ENCODE measurements around the gene GPSM3. TPM values are rescaled to one million over a fixed set of nuclear protein-coding genes. Genes with fewer than 3 reads are reported as not detected.
A peak's percentile ranks its signal among the peaks of the same experiment; 100 is the strongest.
"Not testable (repeated sequence)": the region's sequence is repeated elsewhere in the genome, so short reads cannot be mapped to it uniquely, and the experiment has no call there.

GPSM3 gene
- polyA plus RNA-seq, 3 donors from 2014 or later = 82.2 to 123 (median 84.5) TPM

DNA sequence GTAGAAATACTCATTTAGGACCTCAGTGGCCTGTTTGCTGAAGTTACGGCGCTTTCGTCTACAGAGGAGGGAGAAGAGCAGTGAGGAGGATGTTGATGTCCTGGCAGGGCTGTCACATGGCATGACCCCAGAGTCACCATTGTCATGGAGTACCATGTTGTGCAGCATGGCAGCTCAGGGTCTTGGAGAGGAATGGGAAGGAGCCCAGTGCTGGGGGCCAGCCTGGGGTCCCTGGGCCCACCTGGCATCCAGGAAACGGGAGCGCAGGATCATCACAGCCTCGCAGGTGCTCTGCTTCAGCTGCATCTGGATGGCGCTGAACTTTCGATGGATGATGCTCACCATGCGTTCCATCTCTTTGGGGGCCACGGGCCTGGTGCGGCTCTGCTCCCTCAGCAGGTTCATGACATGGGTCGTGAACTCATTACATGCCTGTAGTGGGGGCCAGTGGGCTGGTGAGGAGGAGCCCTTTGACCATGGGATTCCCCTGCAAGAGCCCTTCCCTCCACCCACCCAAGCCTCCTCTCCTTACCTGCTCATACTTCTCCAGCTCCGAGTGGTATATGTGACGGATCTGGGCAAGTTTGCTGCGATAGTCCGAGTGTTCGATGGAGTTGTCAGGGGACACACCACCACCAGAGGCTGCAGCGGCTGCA is 4.6 kb downstream of the GPSM3 start:
- Mint-ChIP-seq H3K4me1 (peaks cover 53 to 57% of the 10 kb centered on the region in 2 donors), H3K27me3 (ENCODE audit: low read depth in 3 of 3) (peaks cover 6 to 21% (median 20%) of the 10 kb centered on the region in 3 donors)

GRCh38 chr6:32187009-32187709 is 5.3 kb downstream of the GPSM3 start:
- Mint-ChIP-seq H3K4me1 (peaks cover 48 to 52% of the 10 kb centered on the region in 2 donors), H3K4me3 (peak overlapping the region; percentile 38 to 58 (median 49)), H3K27me3 (ENCODE audit: low read depth in 3 of 3) (peaks cover 6 to 17% (median 16%) of the 10 kb centered on the region in 3 donors), H3K9me3 (no peaks in the 10 kb centered on the region), H3K27ac (peak overlapping the region; percentile 64 to 85 (median 80)), H3K36me3 (peaks cover 5 to 24% (median 11%) of the 10 kb centered on the region in 3 donors)
- no peak for DNase-seq

More for the DNA sequence above, 4.6 kb downstream of the GPSM3 start:
- H3K9me3 Mint-ChIP-seq, DNase-seq: not testable (repeated sequence)
- Mint-ChIP-seq H3K27ac (peak overlapping the region; percentile 77 to 100 (median 88)), H3K4me3 (peak overlapping the region; percentile 38 to 93 (median 48)), H3K36me3 (peaks cover 5 to 24% (median 11%) of the 10 kb centered on the region in 3 donors)

DNA sequence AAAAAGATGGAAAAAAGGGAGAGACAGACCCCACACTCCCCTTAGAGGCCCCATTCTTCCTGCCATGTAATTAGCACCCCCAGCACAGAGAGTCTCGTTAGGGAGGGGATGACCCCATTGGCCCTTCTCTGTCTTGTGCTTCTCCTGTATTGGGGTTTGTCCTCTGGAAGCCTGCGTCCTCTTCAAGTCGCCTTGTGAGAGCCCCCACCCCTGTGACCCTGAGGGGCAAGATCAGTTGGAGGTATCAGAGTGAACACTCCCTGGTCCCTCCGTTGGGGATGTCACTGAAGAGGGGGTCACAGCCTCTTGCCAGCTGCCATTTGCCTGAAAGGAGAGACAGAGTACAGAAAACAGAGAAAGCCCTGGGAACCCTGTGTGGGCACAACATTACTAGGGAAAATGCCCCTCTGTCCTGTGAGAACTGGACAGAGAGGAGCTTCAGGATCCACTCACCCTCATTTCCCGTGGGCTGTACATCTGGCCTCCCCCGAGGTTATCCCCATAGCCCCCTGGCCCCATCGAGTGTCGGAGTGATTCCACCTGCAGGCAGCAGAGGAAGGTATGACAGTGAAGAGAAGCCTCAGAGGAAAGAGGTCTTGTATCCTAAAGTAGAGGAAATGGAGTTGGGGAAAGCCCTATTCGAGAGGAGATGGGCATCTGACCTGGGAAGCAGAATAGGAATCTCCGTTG is 6.1 kb downstream of the GPSM3 start:
- DNase-seq, H3K9me3 Mint-ChIP-seq: not testable (repeated sequence)
- Mint-ChIP-seq H3K27ac (peak overlapping the region; percentile 64 to 85 (median 82)), H3K36me3 (peaks cover 5 to 24% (median 11%) of the 10 kb centered on the region in 3 donors), H3K4me3 (peak overlapping the region in 4 of 5 donors; percentile 19 to 55 (median 38)), H3K27me3 (ENCODE audit: low read depth in 3 of 3) (peaks cover 6 to 14% (median 12%) of the 10 kb centered on the region in 3 donors), H3K4me1 (peaks cover 43 to 45% of the 10 kb centered on the region in 2 donors)

DNA sequence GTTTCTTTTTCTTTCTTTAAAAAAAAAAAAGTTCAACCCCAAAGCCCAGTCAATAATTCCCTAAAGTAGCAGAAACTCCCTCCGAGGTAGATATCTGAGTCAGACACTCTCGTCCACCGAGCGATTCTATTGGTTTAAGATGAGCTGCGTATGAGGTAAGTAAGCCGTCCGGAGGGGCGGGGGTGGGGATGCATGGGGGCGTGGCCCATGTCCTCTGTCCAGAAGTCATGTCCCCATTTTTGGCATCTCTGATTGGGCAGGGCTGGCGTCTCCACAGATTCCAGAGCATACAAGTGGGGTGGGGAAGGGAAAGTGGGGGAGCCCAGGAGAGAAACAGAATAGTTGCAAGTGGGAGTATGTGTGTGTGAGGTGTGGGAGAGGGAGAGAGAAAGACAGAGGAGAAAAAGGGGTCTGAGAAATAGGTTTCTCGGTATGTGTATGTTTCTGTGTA is 6.7 kb downstream of the GPSM3 start:
- Mint-ChIP-seq H3K4me1 (peaks cover 39 to 42% of the 10 kb centered on the region in 2 donors), H3K36me3 (peaks cover 7 to 27% (median 11%) of the 10 kb centered on the region in 3 donors), H3K27ac (peak overlapping the region in 4 of 6 donors; percentile 79 to 85 (median 85)), H3K27me3 (ENCODE audit: low read depth in 3 of 3) (peaks cover 4 to 12% (median 11%) of the 10 kb centered on the region in 3 donors)
- H3K4me3 Mint-ChIP-seq, H3K9me3 Mint-ChIP-seq: not testable (repeated sequence)
- DNase-seq = peak in 1 of 3 donors; percentile 14

DNA sequence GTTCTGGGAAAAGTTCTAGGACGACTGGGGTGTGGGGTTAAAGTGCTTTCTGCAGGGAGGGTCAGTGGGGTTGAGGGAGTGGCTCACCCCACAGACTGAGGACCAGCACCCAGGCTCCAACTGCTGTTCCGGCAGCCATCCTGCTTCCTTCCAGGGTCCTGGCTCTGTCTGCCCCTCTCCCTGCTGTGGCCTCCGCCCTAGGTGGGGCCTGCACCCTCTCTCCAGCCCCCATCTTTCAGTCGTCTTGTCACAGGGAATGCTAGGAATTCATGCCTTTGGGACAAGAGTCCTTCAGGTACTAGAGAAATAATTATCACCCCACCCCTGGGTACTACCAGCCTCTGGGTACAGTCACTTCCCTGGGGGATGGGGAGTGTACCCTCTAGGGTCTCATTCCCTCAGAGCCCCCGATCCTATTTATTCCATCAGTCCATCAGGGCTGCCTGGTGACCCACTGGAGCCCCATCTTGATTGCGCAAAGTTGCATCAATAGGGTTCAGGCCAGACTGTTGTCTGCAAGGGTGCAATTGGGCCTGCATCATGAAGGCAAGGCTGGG is 8.3 kb downstream of the GPSM3 start, which contains the start of gene AGER:
Gene AGER, minus strand, starts transcription at position 170 of the 557 bp plus-strand sequence. Its CDS starts 31 bp downstream, at position 139.
- H3K27ac Mint-ChIP-seq = peak within 1 kb of the TSS in 3 of 6 donors; percentile 31 to 35 (median 34)
- H3K36me3 Mint-ChIP-seq = peaks cover 9 to 34% (median 17%) of the 10 kb centered on the region in 3 donors
- peaks cover 0 to 6% (median 4%) of the 10 kb centered on the region in 3 donors for H3K27me3 Mint-ChIP-seq (ENCODE audit: low read depth in 3 of 3)
- peaks cover 45% of the 10 kb centered on the region in 2 donors for H3K4me1 Mint-ChIP-seq
- no peaks in the 10 kb centered on the region for H3K9me3 Mint-ChIP-seq
- no peak for DNase-seq
- H3K4me3 Mint-ChIP-seq = no peak within 1 kb of the TSS

DNA sequence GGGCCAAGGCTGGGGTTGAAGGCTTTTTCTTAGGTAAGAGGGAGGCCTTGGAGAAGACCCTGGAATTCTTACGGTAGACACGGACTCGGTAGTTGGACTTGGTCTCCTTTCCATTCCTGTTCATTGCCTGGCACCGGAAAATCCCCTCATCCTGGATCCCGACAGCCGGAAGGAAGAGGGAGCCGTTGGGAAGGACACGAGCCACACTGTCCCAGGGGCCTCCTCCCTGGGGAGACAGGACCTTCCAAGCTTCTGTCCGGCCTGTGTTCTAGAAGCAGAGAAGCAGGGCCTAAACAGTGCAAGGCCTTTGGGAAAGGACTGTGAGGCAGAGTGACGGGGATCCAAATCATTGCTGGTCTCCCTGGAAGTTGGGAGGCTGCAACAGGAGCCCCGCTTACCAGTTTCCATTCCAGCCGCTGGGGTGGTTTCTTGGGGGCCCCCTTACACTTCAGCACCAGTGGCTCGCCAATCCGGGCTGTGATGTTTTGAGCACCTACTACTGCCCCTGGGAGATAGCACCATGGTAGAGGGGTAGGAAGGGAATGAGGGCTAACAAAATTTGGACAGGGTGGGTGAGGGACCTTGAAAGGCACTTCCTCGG is 8.9 kb downstream of the GPSM3 start:
- H3K9me3 Mint-ChIP-seq = no peaks in the 10 kb centered on the region
- H3K4me3 Mint-ChIP-seq = no peak overlapping the region
- H3K27ac Mint-ChIP-seq = peak overlapping the region in 1 of 6 donors; percentile 35
- DNase-seq = no peak
- H3K4me1 Mint-ChIP-seq = peaks cover 45% of the 10 kb centered on the region in 2 donors
- H3K27me3 Mint-ChIP-seq (ENCODE audit: low read depth in 3 of 3) = peaks cover 0 to 5% (median 0%) of the 10 kb centered on the region in 3 donors
- peaks cover 9 to 30% (median 17%) of the 10 kb centered on the region in 3 donors for H3K36me3 Mint-ChIP-seq

GRCh38 chr6:32183030-32183429 is 9.4 kb downstream of the GPSM3 start:
- Mint-ChIP-seq H3K27ac (peak overlapping the region in 2 of 6 donors; percentile 24 to 35), H3K4me3 (no peak overlapping the region), H3K36me3 (peaks cover 9 to 30% (median 17%) of the 10 kb centered on the region in 3 donors), H3K9me3 (no peaks in the 10 kb centered on the region), H3K27me3 (ENCODE audit: low read depth in 3 of 3) (peaks cover 2 to 8% (median 3%) of the 10 kb centered on the region in 3 donors), H3K4me1 (peaks cover 44 to 45% of the 10 kb centered on the region in 2 donors)
- no peak for DNase-seq

DNA sequence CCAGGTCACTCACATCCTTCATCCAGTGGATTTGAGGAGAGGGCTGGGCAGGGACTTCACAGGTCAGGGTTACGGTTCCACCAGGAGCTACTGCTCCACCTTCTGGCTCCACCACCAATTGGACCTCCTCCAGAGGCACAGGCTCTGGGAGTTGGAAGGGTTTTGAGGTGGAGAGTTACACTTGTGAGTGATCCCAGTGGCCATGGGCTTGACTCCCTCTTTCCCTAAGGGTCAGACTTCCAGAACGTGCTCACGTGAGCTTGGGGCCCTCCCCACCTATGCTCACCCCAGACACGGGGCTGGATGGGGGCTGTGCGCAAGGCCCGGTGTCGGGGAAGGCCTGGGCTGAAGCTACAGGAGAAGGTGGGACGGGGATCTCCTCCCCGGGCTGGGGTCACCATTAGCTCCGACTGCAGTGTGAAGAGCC is 9.9 kb downstream of the GPSM3 start:
- Mint-ChIP-seq H3K9me3 (no peaks in the 10 kb centered on the region), H3K36me3 (peaks cover 9 to 28% (median 17%) of the 10 kb centered on the region in 3 donors), H3K4me3 (no peak overlapping the region), H3K27me3 (ENCODE audit: low read depth in 3 of 3) (peaks cover 5 to 13% (median 8%) of the 10 kb centered on the region in 3 donors), H3K27ac (peak overlapping the region in 1 of 6 donors; percentile 24), H3K4me1 (peaks cover 44 to 48% of the 10 kb centered on the region in 2 donors)
- DNase-seq = no peak

GRCh38 chr6:32181915-32182529 is 10.4 kb downstream of the GPSM3 start:
- Mint-ChIP-seq H3K27ac (peak overlapping the region in 1 of 6 donors; percentile 75), H3K9me3 (no peaks in the 10 kb centered on the region), H3K4me3 (no peak overlapping the region), H3K36me3 (peaks cover 9 to 22% (median 17%) of the 10 kb centered on the region in 3 donors), H3K4me1 (peaks cover 44 to 48% of the 10 kb centered on the region in 2 donors), H3K27me3 (ENCODE audit: low read depth in 3 of 3) (peaks cover 7 to 15% (median 8%) of the 10 kb centered on the region in 3 donors)
- no peak for DNase-seq

DNA sequence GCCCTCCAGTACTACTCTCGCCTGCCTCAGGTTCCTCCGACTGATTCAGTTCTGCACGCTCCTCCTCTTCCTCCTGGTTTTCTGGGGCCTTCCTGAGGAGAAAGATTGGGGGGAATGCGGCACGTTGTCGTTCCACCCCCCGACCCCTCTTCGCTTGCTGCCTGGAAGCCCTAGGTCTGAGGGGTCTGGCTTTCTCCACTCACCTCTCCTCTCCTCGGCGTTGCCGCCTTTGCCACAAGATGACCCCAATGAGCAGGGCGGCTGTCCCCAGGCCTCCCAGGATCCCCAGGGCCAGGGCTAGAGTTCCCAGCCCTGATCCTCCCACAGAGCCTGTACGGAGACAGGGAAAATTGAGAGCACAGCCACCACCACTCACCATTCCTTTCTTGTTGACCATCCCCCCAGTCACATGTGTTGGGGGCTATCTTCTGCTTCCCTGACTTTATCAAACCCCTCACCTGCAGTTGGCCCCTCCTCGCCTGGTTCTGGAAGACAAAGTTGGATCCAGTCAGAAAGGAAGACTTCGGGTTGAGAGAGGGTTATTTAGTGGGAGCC is 11.2 kb downstream of the GPSM3 start:
- peaks cover 4 to 14% (median 11%) of the 10 kb centered on the region in 3 donors for H3K36me3 Mint-ChIP-seq
- DNase-seq = no peak
- no peaks in the 10 kb centered on the region for H3K9me3 Mint-ChIP-seq
- H3K27me3 Mint-ChIP-seq (ENCODE audit: low read depth in 3 of 3) = peaks cover 8 to 11% (median 9%) of the 10 kb centered on the region in 3 donors
- peaks cover 45 to 48% of the 10 kb centered on the region in 2 donors for H3K4me1 Mint-ChIP-seq
- H3K27ac Mint-ChIP-seq = peak overlapping the region in 5 of 6 donors; percentile 28 to 100 (median 51)
- no peak overlapping the region for H3K4me3 Mint-ChIP-seq

- DNase-seq = no peak
- H3K4me3 Mint-ChIP-seq = peak overlapping the region in 4 of 5 donors; percentile 44 to 91 (median 65)
- H3K4me1 Mint-ChIP-seq = peaks cover 52 to 55% of the 10 kb centered on the region in 2 donors
- peaks cover 8 to 11% (median 9%) of the 10 kb centered on the region in 3 donors for H3K27me3 Mint-ChIP-seq (ENCODE audit: low read depth in 3 of 3)
- peaks cover 4 to 10% (median 6%) of the 10 kb centered on the region in 3 donors for H3K36me3 Mint-ChIP-seq
- H3K9me3 Mint-ChIP-seq = no peaks in the 10 kb centered on the region
- peak overlapping the region in 5 of 6 donors; percentile 69 to 100 (median 99) for H3K27ac Mint-ChIP-seq
Observed at GRCh38 chr6:32179766-32180405, 12.6 kb downstream of the GPSM3 start.
